ENCODE measurements around the gene MEG3.

Gene MEG3

DNA sequence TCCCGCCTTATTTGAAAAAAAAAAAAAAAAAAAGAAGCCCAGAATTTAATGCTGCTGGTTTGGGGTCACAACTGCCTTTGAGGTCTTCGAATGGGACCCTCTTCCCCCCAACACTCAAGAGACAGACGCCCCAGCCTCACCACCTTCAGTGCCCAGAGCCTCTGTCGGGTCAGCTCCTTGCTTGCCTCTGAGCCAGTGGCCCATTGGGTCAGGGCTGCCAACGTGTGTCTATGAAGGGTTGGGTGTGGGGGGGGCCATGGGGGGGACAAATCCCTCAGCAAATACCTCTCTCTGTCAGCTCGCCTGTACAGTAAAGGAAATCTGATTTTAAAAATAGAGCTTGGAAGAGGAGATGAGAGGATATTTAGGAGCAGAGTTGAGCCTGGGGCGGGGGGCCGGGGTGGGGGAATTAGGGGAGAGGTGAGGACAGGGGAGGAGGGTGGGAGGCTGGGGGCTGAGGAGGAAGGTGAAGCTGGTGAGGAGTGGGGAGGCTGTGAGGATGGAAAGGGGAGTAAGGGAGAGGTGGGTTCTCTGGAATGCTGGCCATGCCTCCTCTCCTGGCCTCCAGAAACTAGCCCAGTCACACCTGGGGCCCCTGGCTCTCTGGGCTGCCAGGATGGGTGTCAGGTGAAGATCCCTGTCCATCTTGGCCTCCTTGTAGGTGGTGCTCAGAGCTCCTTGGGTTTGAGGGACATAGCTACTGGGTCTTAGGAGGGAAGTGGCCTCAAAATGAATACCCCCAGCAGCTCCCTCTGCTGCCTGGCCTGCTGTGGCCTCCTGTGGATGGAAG is 64.3 kb downstream of the MEG3 start:
- H3K9me2 ChIP-seq (replicated peaks; ENCODE audit: insufficient read depth, low read length) = no peaks in the 10 kb centered on the region
- H3K36me3 ChIP-seq (ENCODE audit: low read length) = no peaks in the 10 kb centered on the region

DNA sequence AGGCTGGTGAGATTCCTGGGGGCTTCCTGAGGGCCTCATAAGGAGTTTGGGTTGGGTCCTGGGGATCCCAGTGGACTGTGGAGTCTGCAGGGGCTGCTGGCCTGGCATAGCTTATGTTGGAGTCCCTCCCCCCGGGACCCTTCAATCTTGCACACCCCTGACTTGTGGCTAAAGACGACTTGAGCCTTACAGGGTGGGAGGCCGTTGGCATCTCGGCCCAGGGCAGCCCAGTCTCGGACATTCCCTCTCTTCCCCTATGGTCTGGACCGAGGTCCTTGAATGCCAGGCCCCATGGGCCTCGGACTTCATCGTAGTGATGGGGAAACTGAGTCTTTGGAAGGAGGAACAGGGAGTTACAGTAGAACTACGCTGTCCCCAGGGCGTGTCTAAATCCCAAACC is 65.1 kb downstream of the MEG3 start:
- no peaks in the 10 kb centered on the region for H3K27me3 ChIP-seq (ENCODE audit: low read length)
- no peak overlapping the region for H3K4me3 ChIP-seq (ENCODE audit: insufficient read depth, low read length, poor library complexity, severe bottlenecking)
- no peaks in the 10 kb centered on the region for H3K79me2 ChIP-seq (ENCODE audit: insufficient read depth, low read length)
- H3K36me3 ChIP-seq (ENCODE audit: low read length) = no peaks in the 10 kb centered on the region
- no peaks in the 10 kb centered on the region for H3F3A ChIP-seq (ENCODE audit: insufficient read depth)
- no peaks in the 10 kb centered on the region for H4K20me1 ChIP-seq (ENCODE audit: low read depth, low read length)
- no peak overlapping the region for H2AFZ ChIP-seq (ENCODE audit: low read depth, low read length, severe bottlenecking)
- no peak overlapping the region for H3K4me2 ChIP-seq (ENCODE audit: low read depth, low read length, poor library complexity, severe bottlenecking)
- H3K9me2 ChIP-seq (replicated peaks; ENCODE audit: insufficient read depth, low read length) = no peaks in the 10 kb centered on the region
- no peaks in the 10 kb centered on the region for H3K9me3 ChIP-seq (ENCODE audit: insufficient read depth, low read length)
- no peak overlapping the region for H3K27ac ChIP-seq (ENCODE audit: low read depth, low read length)
- TF ChIP-seq CTCF (IDR thresholded peaks at IDR 0.05; ENCODE audit: insufficient read depth, low read length, poor library complexity, severe bottlenecking) = no peak
- no peak for TF ChIP-seq EZH2phosphoT487 (conservative IDR thresholded peaks at IDR 0.05; ENCODE audit: low read length)
- no peak overlapping the region for H3K9ac ChIP-seq (ENCODE audit: low read length)

More for the DNA sequence above, 64.3 kb downstream of the MEG3 start:
- no peaks in the 10 kb centered on the region for H3K79me2 ChIP-seq (ENCODE audit: insufficient read depth, low read length)
- H3K9me3 ChIP-seq (ENCODE audit: insufficient read depth, low read length) = no peaks in the 10 kb centered on the region
- no peaks in the 10 kb centered on the region for H3F3A ChIP-seq (ENCODE audit: insufficient read depth)
- H3K27me3 ChIP-seq (ENCODE audit: low read length) = no peaks in the 10 kb centered on the region
- no peak overlapping the region for H3K4me2 ChIP-seq (ENCODE audit: low read depth, low read length, poor library complexity, severe bottlenecking)
- H2AFZ ChIP-seq (ENCODE audit: low read depth, low read length, severe bottlenecking) = no peak overlapping the region
- H3K9ac ChIP-seq (ENCODE audit: low read length) = no peak overlapping the region
- H3K4me3 ChIP-seq (ENCODE audit: insufficient read depth, low read length, poor library complexity, severe bottlenecking) = no peak overlapping the region
- TF ChIP-seq CTCF (IDR thresholded peaks at IDR 0.05; ENCODE audit: insufficient read depth, low read length, poor library complexity, severe bottlenecking) (no peak), EZH2phosphoT487 (conservative IDR thresholded peaks at IDR 0.05; ENCODE audit: low read length) (no peak)
- no peak overlapping the region for H3K27ac ChIP-seq (ENCODE audit: low read depth, low read length)
- no peaks in the 10 kb centered on the region for H4K20me1 ChIP-seq (ENCODE audit: low read depth, low read length)

- Histone ChIP-seq H3K4me2 (ENCODE audit: low read depth, low read length, poor library complexity, severe bottlenecking) (no peak overlapping the region), H3F3A (ENCODE audit: insufficient read depth) (no peaks in the 10 kb centered on the region), H2AFZ (ENCODE audit: low read depth, low read length, severe bottlenecking) (no peak overlapping the region), H3K36me3 (ENCODE audit: low read length) (no peaks in the 10 kb centered on the region), H3K9me2 (replicated peaks; ENCODE audit: insufficient read depth, low read length) (no peaks in the 10 kb centered on the region), H3K79me2 (ENCODE audit: insufficient read depth, low read length) (no peaks in the 10 kb centered on the region), H4K20me1 (ENCODE audit: low read depth, low read length) (no peaks in the 10 kb centered on the region), H3K4me3 (ENCODE audit: insufficient read depth, low read length, poor library complexity, severe bottlenecking) (no peak overlapping the region), H3K27ac (ENCODE audit: low read depth, low read length) (no peak overlapping the region), H3K9ac (ENCODE audit: low read length) (no peak overlapping the region), H3K9me3 (ENCODE audit: insufficient read depth, low read length) (no peaks in the 10 kb centered on the region), H3K27me3 (ENCODE audit: low read length) (no peaks in the 10 kb centered on the region)
- no peak for TF ChIP-seq CTCF (IDR thresholded peaks at IDR 0.05; ENCODE audit: insufficient read depth, low read length, poor library complexity, severe bottlenecking)
- no peak for TF ChIP-seq EZH2phosphoT487 (conservative IDR thresholded peaks at IDR 0.05; ENCODE audit: low read length)
Measured at GRCh38 chr14:100891501-100892445, 65.9 kb downstream of the MEG3 start.
